Measurements from ENCODE around the gene IMMP2L.

GRCh38 chr7:111262293-111263116 is 299.8 kb downstream of the IMMP2L start:
- TF ChIP-seq CTCF (IDR thresholded peaks at IDR 0.05; ENCODE audit: insufficient read depth, low read length, poor library complexity, severe bottlenecking) (no peak), EZH2phosphoT487 (conservative IDR thresholded peaks at IDR 0.05; ENCODE audit: low read length) (no peak)

Data from SU-DHL-6 (cell line).